H1 (cell line): ENCODE data around the gene BASP1. TPM values are rescaled to one million over a fixed set of nuclear protein-coding genes. Genes with fewer than 3 reads are reported as not detected.
"Not testable (repeated sequence)": the region's sequence is repeated elsewhere in the genome, so short reads cannot be mapped to it uniquely, and the experiment has no call there.

ENCODE experiments used
- CTCF ChIA-PET: fragments of 300-600 bp; sonication (Branson Sonifier 250); formaldehyde crosslinking; loops from one replicate; lab custom pipeline; 2021; ENCODE audit not compliant: partially characterized antibody; lab: Charles Lee
- POLR2A ChIA-PET: fragments of 300-600 bp; sonication (Branson Sonifier 250); formaldehyde crosslinking; loops from one replicate; lab custom pipeline; 2021; ENCODE audit warnings: inconsistent platforms; ENCODE audit not compliant: partially characterized antibody; lab: Charles Lee
- DNase-seq, 2 experiments: peaks; one replicate each; pipeline versions ENCODE4 v3.0.0 to v3.0.0-alpha.2; 2010 to 2022; ENCODE audit warnings: low spot score in 2 of 2, low read depth in 1 of 2, mixed read lengths in 1 of 2
- FAIRE-seq: peaks from 2 replicates; lab custom pipeline; 2011; peaks lifted over from hg19 to GRCh38; lab: Jason Lieb, UNC
- H2AFZ ChIP-seq: 2 replicates; pipeline ENCODE4 v1.8.1; 2012; ENCODE audit warnings: low read length, inconsistent platforms
- H2AK5ac ChIP-seq: 2 replicates; pipeline ENCODE4 v1.6.1; 2013; ENCODE audit warnings: low read depth, low read length
- H2BK120ac ChIP-seq: replicated peaks from 2 replicates; pipeline ENCODE3; 2013; ENCODE audit warnings: low read depth, low read length, inconsistent platforms
- H2BK12ac ChIP-seq: 2 replicates; pipeline ENCODE4 v1.6.1; 2013; ENCODE audit warnings: low read depth, low read length
- H2BK15ac ChIP-seq: 2 replicates; pipeline ENCODE4 v1.6.1; 2013; ENCODE audit warnings: low read length
- H2BK20ac ChIP-seq: 2 replicates; pipeline ENCODE4 v1.6.1; 2013; ENCODE audit warnings: low read length
- H2BK5ac ChIP-seq: 2 replicates; pipeline ENCODE4 v1.6.1; 2013; ENCODE audit warnings: low read depth, low read length
- H3K14ac ChIP-seq: 2 replicates; pipeline ENCODE4 v1.6.1; 2013; ENCODE audit warnings: inconsistent platforms; ENCODE audit not compliant: insufficient read length
- H3K18ac ChIP-seq: 2 replicates; pipeline ENCODE4 v1.6.1; 2013; ENCODE audit warnings: low read length; ENCODE audit errors: extremely low read depth
- H3K23ac ChIP-seq: 2 replicates; pipeline ENCODE4 v1.6.1; 2013; ENCODE audit warnings: inconsistent platforms; ENCODE audit not compliant: insufficient read length
- H3K23me2 ChIP-seq: 2 replicates; pipeline ENCODE4 v1.6.1; 2013; ENCODE audit warnings: low read depth, low read length
- H3K27ac ChIP-seq: 2 replicates; pipeline ENCODE4 v1.6.1; 2011; ENCODE audit warnings: low read depth, low read length, inconsistent platforms
- H3K27me3 ChIP-seq, 4 experiments: replicated peaks in 1 of 4; 1 replicate in 1 of 4; 2 replicates in 3 of 4; pipeline versions ENCODE4 v1.6.1 to v1.8.1; 2011 to 2013; ENCODE audit warnings: low read length in 3 of 4, mild to moderate bottlenecking in 3 of 4, inconsistent platforms in 2 of 4, mixed read lengths in 2 of 4, moderate library complexity in 1 of 4; ENCODE audit not compliant: control insufficient read depth in 3 of 4, insufficient read depth in 3 of 4; ENCODE audit errors: extremely low read depth in 1 of 4
- H3K36me3 ChIP-seq, 4 experiments: 2 replicates each; pipeline versions ENCODE4 v1.6.1 to v1.8.1; 2011 to 2013; ENCODE audit warnings: mild to moderate bottlenecking in 4 of 4, low read length in 3 of 4, moderate library complexity in 2 of 4, control low read depth in 1 of 4, inconsistent platforms in 1 of 4; ENCODE audit not compliant: insufficient read depth in 4 of 4, control insufficient read depth in 2 of 4
- H3K4ac ChIP-seq: replicated peaks from 2 replicates; pipeline ENCODE3; 2013; ENCODE audit warnings: low read length, low read depth, mixed read lengths, inconsistent platforms; ENCODE audit not compliant: insufficient read length
- H3K4me1 ChIP-seq, 4 experiments: replicated peaks in 1 of 4; 1 replicate in 1 of 4; 2 replicates in 3 of 4; pipeline versions ENCODE4 v1.6.1 to v1.8.1; 2011 to 2013; ENCODE audit warnings: low read length in 3 of 4, inconsistent platforms in 2 of 4, mixed read lengths in 1 of 4; ENCODE audit not compliant: insufficient read depth in 4 of 4, control insufficient read depth in 3 of 4
- H3K4me2 ChIP-seq, 2 experiments: 2 replicates each; pipeline versions ENCODE4 v1.6.1 to v1.8.1; 2011 to 2013; ENCODE audit warnings: low read depth in 2 of 2, low read length in 2 of 2, control low read depth in 1 of 2, inconsistent platforms in 1 of 2, mild to moderate bottlenecking in 1 of 2; ENCODE audit not compliant: insufficient read depth in 1 of 2
- H3K4me3 ChIP-seq, 4 experiments: fragments of 200-600, 300-600 bp in 1 of 4; sonication (generic), shearing (Covaris generic), sonication (Bioruptor Twin) in 1 of 4; 2 replicates each; pipeline versions ENCODE4 v1.5.1 to v1.8.1; 2011 to 2016; ENCODE audit warnings: low read length in 4 of 4, low read depth in 3 of 4, control low read depth in 2 of 4, inconsistent platforms in 2 of 4, mild to moderate bottlenecking in 2 of 4, mixed read lengths in 1 of 4, moderate library complexity in 1 of 4; ENCODE audit not compliant: insufficient read depth in 2 of 4; ENCODE audit errors: extremely low read depth in 1 of 4
- H3K56ac ChIP-seq: replicated peaks from 2 replicates; pipeline ENCODE3; 2013; ENCODE audit warnings: low read depth, mild to moderate bottlenecking, mixed read lengths, low read length, inconsistent platforms; ENCODE audit not compliant: insufficient read length
- H3K79me1 ChIP-seq: 2 replicates; pipeline ENCODE4 v1.6.1; 2013; ENCODE audit warnings: low read depth, low read length, control low read depth
- H3K79me2 ChIP-seq, 2 experiments: 2 replicates each; pipeline versions ENCODE4 v1.6.1 to v1.8.1; 2012 to 2013; ENCODE audit warnings: low read length in 2 of 2, mild to moderate bottlenecking in 2 of 2, inconsistent platforms in 1 of 2; ENCODE audit not compliant: insufficient read depth in 2 of 2, control insufficient read depth in 1 of 2
- H3K9ac ChIP-seq, 4 experiments: replicated peaks in 1 of 4; 1 replicate in 1 of 4; 2 replicates in 3 of 4; pipeline versions ENCODE4 v1.6.1 to v1.8.1; 2011 to 2013; ENCODE audit warnings: low read depth in 3 of 4, low read length in 3 of 4, control low read depth in 2 of 4, mild to moderate bottlenecking in 2 of 4, moderate library complexity in 2 of 4, inconsistent platforms in 1 of 4; ENCODE audit errors: extremely low read depth in 1 of 4
- H3K9me3 ChIP-seq, 2 experiments: 2 replicates each; pipeline versions ENCODE4 v1.6.1 to v1.8.1; 2012 to 2013; ENCODE audit warnings: mild to moderate bottlenecking in 2 of 2, moderate library complexity in 2 of 2, control low read depth in 1 of 2, inconsistent platforms in 1 of 2, low read depth in 1 of 2, low read length in 1 of 2, mixed read lengths in 1 of 2; ENCODE audit not compliant: insufficient read depth in 2 of 2
- H4K20me1 ChIP-seq, 2 experiments: replicated peaks in 1 of 2; 2 replicates each; pipeline versions ENCODE3 to v1.8.1; 2011 to 2013; ENCODE audit warnings: inconsistent platforms in 2 of 2, low read length in 2 of 2, mild to moderate bottlenecking in 1 of 2; ENCODE audit not compliant: insufficient read depth in 2 of 2, control insufficient read depth in 1 of 2
- H4K5ac ChIP-seq: 2 replicates; pipeline ENCODE4 v1.6.1; 2013; ENCODE audit warnings: low read length, low read depth, mixed read lengths, inconsistent platforms; ENCODE audit not compliant: insufficient read length
- H4K8ac ChIP-seq: 2 replicates; pipeline ENCODE4 v1.8.0; 2013; ENCODE audit warnings: mild to moderate bottlenecking, moderate library complexity, low read length, inconsistent platforms; ENCODE audit not compliant: insufficient read depth; ENCODE audit errors: extremely low read depth
- H4K91ac ChIP-seq: replicated peaks from 2 replicates; pipeline ENCODE3; 2013; ENCODE audit warnings: low read length, mixed read lengths, inconsistent platforms; ENCODE audit not compliant: insufficient read length
- MAFK ChIP-seq: IDR thresholded peaks from 2 replicates; pipeline ENCODE4 v1.6.1; 2012; ENCODE audit warnings: low read depth, mild to moderate bottlenecking, improper control_type of control experiment, low read length
- RNF2 ChIP-seq: fragments of 200-900, 300-1000 bp; sonication (generic); IDR thresholded peaks from 2 replicates; pipeline ENCODE4 v1.7.1; 2016; ENCODE audit warnings: borderline replicate concordance, low read depth, mild to moderate bottlenecking, antibody characterized with exemption, low read length; ENCODE audit not compliant: poor library complexity, severe bottlenecking; ENCODE audit errors: missing control alignments
- WGBS, 2 experiments: shearing (Covaris generic) in 1 of 2; methylation state at CpG; one replicate each; pipeline versions ENCODE4 v1.1.6 to v1.1.7; 2013 to 2015; ENCODE audit warnings: low lambda C conversion rate in 2 of 2, mixed read lengths in 2 of 2, inconsistent platforms in 1 of 2, low coverage in 1 of 2, missing lambda C conversion rate in 1 of 2; ENCODE audit not compliant: insufficient replicate concordance in 2 of 2, insufficient coverage in 1 of 2, insufficient read length in 1 of 2; ENCODE audit errors: extremely low coverage in 1 of 2, missing lambda C conversion rate in 1 of 2; 5-methylcytosine and 5-hydroxymethylcytosine counted together
- polyA plus RNA-seq, 7 experiments: library from polyadenylated mRNA; depleted of rRNA in 3 of 7; stranded (reverse) in 5 of 7; unstranded in 2 of 7; fragments of >200 nt in 5 of 7; fragments of 200-250 nt in 2 of 7; gene quantifications; 1 replicate in 5 of 7; 2 replicates in 1 of 7; 4 replicates in 1 of 7; pipeline versions ENCODE4 v1.2.1 to v1.2.3, GENCODE V29; 2011 to 2013; ENCODE audit warnings: missing spikeins in 2 of 7, mixed read lengths in 2 of 7
- total RNA-seq: library from RNA; stranded (reverse); fragmentation: NEBNext Ultra II Directional; extraction: Animal tissue kit (Norgen Biotek cat#: 25700); gene quantifications from 2 replicates; pipeline ENCODE4 v1.2.1, GENCODE V29; 2021

BASP1 gene
- total and polyA plus RNA-seq, 2 of the 8 experiments (the other 6 are each of a cell fraction or from before 2014, with no cell fraction given), result 95.2 to 104 TPM

DNA sequence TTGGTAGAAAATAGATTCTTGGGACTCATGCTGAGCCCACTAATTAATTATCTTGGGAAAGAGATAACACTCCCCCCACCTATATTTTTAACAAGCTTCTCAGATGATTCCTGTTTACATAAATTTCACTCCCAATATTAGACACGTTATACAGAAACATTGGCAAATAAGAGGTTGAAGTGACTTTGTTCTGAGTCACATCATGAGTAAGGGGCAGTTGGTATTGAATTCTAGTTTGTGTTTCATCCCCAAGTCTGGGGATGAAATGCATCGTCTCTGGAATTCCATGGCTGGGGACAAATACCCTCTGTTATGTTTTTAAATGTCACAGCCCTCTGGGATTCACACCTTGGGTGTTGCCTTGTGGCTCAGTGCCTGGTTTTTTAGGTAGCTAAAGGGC, 41.0 kb downstream of the BASP1 start (continued):
- TF ChIP-seq MAFK, result no peak
- no peak for TF ChIP-seq RNF2

DNA sequence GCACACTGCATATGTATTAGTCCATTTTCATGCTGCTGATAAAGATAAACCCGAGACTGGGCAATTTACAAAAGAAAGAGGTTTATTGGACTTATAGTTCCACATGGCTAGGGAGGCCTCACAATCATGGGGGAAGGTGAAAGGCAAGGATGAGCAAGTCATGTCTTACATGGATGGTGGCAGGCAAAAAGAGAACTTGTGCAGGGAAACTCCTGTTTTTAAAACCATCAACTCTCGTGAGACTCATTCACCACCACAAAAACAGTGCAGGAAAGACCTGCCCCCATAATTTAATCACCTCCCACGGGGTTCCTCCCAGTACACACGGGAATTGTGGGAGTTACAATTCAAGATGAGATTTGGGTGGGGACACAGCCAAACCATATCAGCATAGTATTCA, 41.6 kb downstream of the BASP1 start:
- H2AFZ ChIP-seq, FAIRE-seq, H3K23me2 ChIP-seq, H2BK120ac ChIP-seq, H3K23ac ChIP-seq, H3K27me3 ChIP-seq, H2BK20ac ChIP-seq, H2BK15ac ChIP-seq, DNase-seq, H3K27ac ChIP-seq, H2AK5ac ChIP-seq, CTCF ChIA-PET, H4K20me1 ChIP-seq, H4K8ac ChIP-seq, H3K9ac ChIP-seq, H4K5ac ChIP-seq, H4K91ac ChIP-seq, POLR2A ChIA-PET, H3K18ac ChIP-seq, H3K56ac ChIP-seq, H3K4me3 ChIP-seq, H3K4ac ChIP-seq, H3K79me1 ChIP-seq, H2BK12ac ChIP-seq, H3K4me2 ChIP-seq, H2BK5ac ChIP-seq, H3K9me3 ChIP-seq, H3K14ac ChIP-seq: not testable (repeated sequence)
- peaks cover 0 to 29% (median 9%) of the 10 kb centered on the region in 4 experiments; a peak in 5 of 8 replicates for H3K36me3 ChIP-seq
- peaks cover 0 to 95% of the 10 kb centered on the region in 2 experiments; a peak in 3 of 4 replicates for H3K79me2 ChIP-seq
- H3K4me1 ChIP-seq, result peaks cover 0 to 10% (median 2%) of the 10 kb centered on the region in 4 experiments; a peak in 3 of 7 replicates
- WGBS, 2 experiments, result 99% methylated on average over 4 of the region's 4 CpGs; no CpG with 5 or more reads in 1 of the 2 experiments
